ENCODE results near the gene IL21R.

IL21R gene

DNA sequence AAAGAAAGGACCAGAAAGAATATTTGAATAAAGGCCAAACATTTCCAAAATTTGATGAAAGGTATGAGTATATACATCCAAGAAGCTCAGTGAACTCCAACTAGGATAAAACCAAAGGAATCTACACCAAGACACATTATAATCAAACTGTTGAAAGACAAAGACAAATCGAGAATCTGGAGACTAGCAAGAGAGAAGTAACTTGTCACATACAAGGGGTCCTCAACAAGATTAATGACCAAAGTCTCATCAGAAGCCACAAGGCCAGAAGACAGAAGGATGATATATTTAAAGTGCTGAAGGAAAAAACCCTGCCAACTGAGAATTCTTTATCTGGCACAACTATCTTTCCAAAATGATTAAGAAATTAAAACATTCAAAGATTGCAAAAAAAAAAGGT, 9.3 kb upstream of the IL21R start:
- TF ChIP-seq SIN3A (IDR thresholded peaks at IDR 0.05; ENCODE audit: borderline replicate concordance, insufficient read depth, low read length): no peak
- no peak for TF ChIP-seq FOXP2 (optimal IDR thresholded peaks at IDR 0.05; ENCODE audit: borderline replicate concordance, extremely low read depth, extremely low read length, insufficient read depth)
- no peak for TF ChIP-seq POLR2AphosphoS5 (IDR thresholded peaks at IDR 0.05; ENCODE audit: low read depth, low read length)
- TF ChIP-seq, protein P1, sequence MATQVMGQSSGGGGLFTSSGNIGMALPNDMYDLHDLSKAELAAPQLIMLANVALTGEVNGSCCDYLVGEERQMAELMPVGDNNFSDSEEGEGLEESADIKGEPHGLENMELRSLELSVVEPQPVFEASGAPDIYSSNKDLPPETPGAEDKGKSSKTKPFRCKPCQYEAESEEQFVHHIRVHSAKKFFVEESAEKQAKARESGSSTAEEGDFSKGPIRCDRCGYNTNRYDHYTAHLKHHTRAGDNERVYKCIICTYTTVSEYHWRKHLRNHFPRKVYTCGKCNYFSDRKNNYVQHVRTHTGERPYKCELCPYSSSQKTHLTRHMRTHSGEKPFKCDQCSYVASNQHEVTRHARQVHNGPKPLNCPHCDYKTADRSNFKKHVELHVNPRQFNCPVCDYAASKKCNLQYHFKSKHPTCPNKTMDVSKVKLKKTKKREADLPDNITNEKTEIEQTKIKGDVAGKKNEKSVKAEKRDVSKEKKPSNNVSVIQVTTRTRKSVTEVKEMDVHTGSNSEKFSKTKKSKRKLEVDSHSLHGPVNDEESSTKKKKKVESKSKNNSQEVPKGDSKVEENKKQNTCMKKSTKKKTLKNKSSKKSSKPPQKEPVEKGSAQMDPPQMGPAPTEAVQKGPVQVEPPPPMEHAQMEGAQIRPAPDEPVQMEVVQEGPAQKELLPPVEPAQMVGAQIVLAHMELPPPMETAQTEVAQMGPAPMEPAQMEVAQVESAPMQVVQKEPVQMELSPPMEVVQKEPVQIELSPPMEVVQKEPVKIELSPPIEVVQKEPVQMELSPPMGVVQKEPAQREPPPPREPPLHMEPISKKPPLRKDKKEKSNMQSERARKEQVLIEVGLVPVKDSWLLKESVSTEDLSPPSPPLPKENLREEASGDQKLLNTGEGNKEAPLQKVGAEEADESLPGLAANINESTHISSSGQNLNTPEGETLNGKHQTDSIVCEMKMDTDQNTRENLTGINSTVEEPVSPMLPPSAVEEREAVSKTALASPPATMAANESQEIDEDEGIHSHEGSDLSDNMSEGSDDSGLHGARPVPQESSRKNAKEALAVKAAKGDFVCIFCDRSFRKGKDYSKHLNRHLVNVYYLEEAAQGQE (IDR thresholded peaks at IDR 0.05; ENCODE audit: insufficient read depth in 1 of 2, low read depth in 2 of 2, low read length in 2 of 2): no peak
- TF ChIP-seq TAF1 (IDR thresholded peaks at IDR 0.05; ENCODE audit: borderline replicate concordance, insufficient read depth, low read length): no peak

DNA sequence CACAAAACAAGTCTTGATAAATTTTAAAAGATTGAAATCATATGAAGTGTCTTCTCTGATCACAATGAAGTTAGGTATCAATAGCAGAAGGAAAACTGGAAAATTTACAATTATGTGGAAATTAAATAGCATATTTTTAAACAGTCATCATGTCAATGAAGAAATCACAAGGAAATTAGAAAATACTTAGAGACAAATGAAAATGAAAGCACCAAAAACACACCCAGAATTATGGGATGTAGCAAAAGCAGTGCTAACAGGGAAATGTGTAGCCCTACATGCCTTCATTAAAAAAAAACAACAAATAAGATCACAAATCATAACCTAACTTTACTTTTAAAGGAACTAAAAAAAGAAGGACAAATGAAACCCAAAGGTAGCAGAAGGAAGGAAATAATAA, 7.5 kb upstream of the IL21R start:
- no peak for TF ChIP-seq FOXP2 (optimal IDR thresholded peaks at IDR 0.05; ENCODE audit: borderline replicate concordance, extremely low read depth, extremely low read length, insufficient read depth)
- no peak for TF ChIP-seq POLR2AphosphoS5 (IDR thresholded peaks at IDR 0.05; ENCODE audit: low read depth, low read length)
- TF ChIP-seq TAF1 (IDR thresholded peaks at IDR 0.05; ENCODE audit: borderline replicate concordance, insufficient read depth, low read length): no peak
- no peak for TF ChIP-seq SIN3A (IDR thresholded peaks at IDR 0.05; ENCODE audit: borderline replicate concordance, insufficient read depth, low read length)

DNA sequence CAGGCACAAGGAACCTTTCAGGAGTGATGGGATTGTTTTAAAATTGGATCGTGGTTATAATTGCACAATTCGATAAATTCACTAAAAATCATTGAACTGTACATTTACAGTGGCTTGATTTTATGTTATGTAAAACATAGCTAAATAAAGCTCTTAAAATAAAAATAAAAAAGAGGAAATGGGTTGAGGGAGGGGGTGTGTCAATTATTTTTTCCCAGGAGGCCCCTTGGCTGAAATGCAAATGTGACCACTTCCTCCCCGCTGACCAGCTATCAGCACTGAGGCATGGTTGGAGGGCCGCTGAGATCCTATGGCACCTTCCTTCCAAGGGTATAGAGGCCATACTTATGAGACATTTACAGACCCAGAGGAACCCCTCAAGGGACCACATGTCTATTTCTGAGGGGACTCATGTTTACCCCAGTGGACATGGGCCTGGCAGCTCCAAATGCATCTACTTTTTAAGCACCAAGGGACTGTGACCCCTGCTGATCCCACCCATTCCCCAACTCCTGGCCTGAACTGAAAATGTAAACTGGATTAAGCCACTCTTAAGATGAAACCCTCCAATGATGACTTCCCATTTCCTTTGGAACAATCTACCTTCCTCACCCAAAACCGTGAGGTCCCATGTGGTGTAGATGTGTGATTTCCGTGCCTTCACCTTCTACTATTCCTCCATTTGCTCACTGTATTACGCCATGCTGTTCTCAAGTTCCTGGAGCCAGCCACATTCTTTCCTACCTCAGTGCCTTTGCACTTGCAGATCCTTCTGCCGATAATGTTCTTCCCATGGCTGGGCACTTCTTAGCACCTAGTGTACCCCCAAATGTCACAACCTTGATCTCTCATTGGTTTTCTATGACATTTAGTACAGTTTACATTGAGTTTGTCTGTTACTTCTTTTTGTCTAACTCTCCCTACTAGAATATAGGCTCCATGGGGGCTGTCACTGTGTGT, 2.8 kb upstream of the IL21R start:
- TF ChIP-seq TAF1 (IDR thresholded peaks at IDR 0.05; ENCODE audit: borderline replicate concordance, insufficient read depth, low read length) (no peak), FOXP2 (optimal IDR thresholded peaks at IDR 0.05; ENCODE audit: borderline replicate concordance, extremely low read depth, extremely low read length, insufficient read depth) (no peak), POLR2AphosphoS5 (IDR thresholded peaks at IDR 0.05; ENCODE audit: low read depth, low read length) (no peak), SIN3A (IDR thresholded peaks at IDR 0.05; ENCODE audit: borderline replicate concordance, insufficient read depth, low read length) (no peak)
- TF ChIP-seq, protein P1 (IDR thresholded peaks at IDR 0.05; ENCODE audit: insufficient read depth in 1 of 2, low read depth in 2 of 2, low read length in 2 of 2): no peak

DNA sequence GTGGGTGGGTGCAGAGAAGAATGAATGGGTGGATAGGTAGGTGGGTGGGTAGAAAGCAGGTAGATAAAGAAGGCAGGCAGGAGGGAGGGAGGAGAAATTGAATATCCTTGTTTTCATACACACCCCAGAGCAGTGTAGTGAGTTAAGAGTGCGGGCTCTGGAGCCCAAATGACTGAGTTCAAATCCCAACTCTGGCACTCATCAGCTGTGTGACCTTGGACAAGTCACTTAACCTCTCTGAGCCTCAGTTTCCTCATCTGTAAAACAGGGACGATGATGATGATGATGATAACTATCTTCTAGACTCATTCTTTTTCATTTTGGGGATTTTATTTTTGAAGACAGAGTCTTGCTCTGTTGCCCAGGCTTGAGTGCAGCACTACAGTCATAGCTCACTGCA, 2.0 kb upstream of the IL21R start:
- TF ChIP-seq FOXP2 (optimal IDR thresholded peaks at IDR 0.05; ENCODE audit: borderline replicate concordance, extremely low read depth, extremely low read length, insufficient read depth) (no peak), SIN3A (IDR thresholded peaks at IDR 0.05; ENCODE audit: borderline replicate concordance, insufficient read depth, low read length) (no peak), TAF1 (IDR thresholded peaks at IDR 0.05; ENCODE audit: borderline replicate concordance, insufficient read depth, low read length) (no peak), POLR2AphosphoS5 (IDR thresholded peaks at IDR 0.05; ENCODE audit: low read depth, low read length) (no peak)
- TF ChIP-seq, protein P1 (IDR thresholded peaks at IDR 0.05; ENCODE audit: insufficient read depth in 1 of 2, low read depth in 2 of 2, low read length in 2 of 2): no peak

GRCh38 chr16:27400751-27401620, 988 bp upstream of the IL21R start:
- TF ChIP-seq FOXP2 (optimal IDR thresholded peaks at IDR 0.05; ENCODE audit: borderline replicate concordance, extremely low read depth, extremely low read length, insufficient read depth) (no peak), SIN3A (IDR thresholded peaks at IDR 0.05; ENCODE audit: borderline replicate concordance, insufficient read depth, low read length) (no peak), TAF1 (IDR thresholded peaks at IDR 0.05; ENCODE audit: borderline replicate concordance, insufficient read depth, low read length) (no peak), POLR2AphosphoS5 (IDR thresholded peaks at IDR 0.05; ENCODE audit: low read depth, low read length) (no peak)
- TF ChIP-seq, protein P1 (IDR thresholded peaks at IDR 0.05; ENCODE audit: insufficient read depth in 1 of 2, low read depth in 2 of 2, low read length in 2 of 2): no peak

Data from PFSK-1 (cell line).